Measurements from ENCODE around the gene DNAH1. TPM values are rescaled to one million over a fixed set of nuclear protein-coding genes. Genes with fewer than 3 reads are reported as not detected.

The DNAH1 gene
- total RNA-seq, 1 donor = 6.0 TPM

GRCh38 chr3:52350981-52351761 lies 35.1 kb downstream of the DNAH1 start:
- DNase-seq (ENCODE audit: low read depth) = no peak
- H3K4me3 ChIP-seq (ENCODE audit: low read depth, low read length) = no peak overlapping the region
- no peak for TF ChIP-seq CTCF (IDR thresholded peaks at IDR 0.05; ENCODE audit: insufficient read depth, low read length)

- TF ChIP-seq CTCF (IDR thresholded peaks at IDR 0.05; ENCODE audit: insufficient read depth, low read length) = no peak
- no peak for DNase-seq (ENCODE audit: low read depth)
- no peak overlapping the region for H3K4me3 ChIP-seq (ENCODE audit: low read depth, low read length)
These were observed 35.7 kb downstream of the DNAH1 start for GRCh38 chr3:52351762-52352368.

GRCh38 chr3:52352566-52352965 lies 36.4 kb downstream of the DNAH1 start:
- no peak for DNase-seq (ENCODE audit: low read depth)
- no peak overlapping the region for H3K4me3 ChIP-seq (ENCODE audit: low read depth, low read length)
- TF ChIP-seq CTCF (IDR thresholded peaks at IDR 0.05; ENCODE audit: insufficient read depth, low read length) = no peak

- no peak for DNase-seq (ENCODE audit: low read depth)
- no peak for TF ChIP-seq CTCF (IDR thresholded peaks at IDR 0.05; ENCODE audit: insufficient read depth, low read length)
- H3K4me3 ChIP-seq (ENCODE audit: low read depth, low read length) = no peak overlapping the region
These were observed 37.3 kb downstream of the DNAH1 start for GRCh38 chr3:52353291-52353855.

DNA sequence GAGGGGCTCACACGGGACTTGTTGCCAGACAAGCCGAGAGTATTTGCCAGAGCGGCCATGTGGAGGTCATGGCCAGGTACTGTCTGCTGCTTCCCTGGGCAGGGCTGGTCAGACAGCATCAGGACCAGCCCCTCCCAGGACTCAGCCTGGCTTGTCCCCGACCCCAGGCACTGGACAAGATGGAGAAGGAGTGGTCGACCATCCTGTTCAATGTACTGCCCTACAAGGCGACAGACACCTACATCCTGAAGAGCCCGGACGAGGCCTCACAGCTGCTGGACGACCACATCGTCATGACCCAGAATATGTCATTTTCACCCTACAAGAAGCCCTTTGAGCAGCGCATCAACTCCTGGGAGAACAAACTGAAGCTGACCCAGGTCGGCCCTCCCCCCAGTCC lies 38.6 kb downstream of the DNAH1 start:
- no peak for DNase-seq (ENCODE audit: low read depth)
- TF ChIP-seq CTCF (IDR thresholded peaks at IDR 0.05; ENCODE audit: insufficient read depth, low read length) = no peak
- no peak overlapping the region for H3K4me3 ChIP-seq (ENCODE audit: low read depth, low read length)

- no peak for DNase-seq (ENCODE audit: low read depth)
- TF ChIP-seq CTCF (IDR thresholded peaks at IDR 0.05; ENCODE audit: insufficient read depth, low read length) = no peak
These were observed 39.4 kb downstream of the DNAH1 start for GRCh38 chr3:52355526-52355925.

More at GRCh38 chr3:52355526-52355925, 39.4 kb downstream of the DNAH1 start:
- no peak overlapping the region for H3K4me3 ChIP-seq (ENCODE audit: low read depth, low read length)
